Epithelial cell of proximal tubule (primary cell): ENCODE measurements around the gene RIIAD1. TPM values are rescaled to one million over a fixed set of nuclear protein-coding genes. Genes with fewer than 3 reads are reported as not detected.

ENCODE experiments used
- DNase-seq: peaks from one replicate; pipeline ENCODE4 v3.0.0-alpha.2; 2011; ENCODE audit warnings: low read depth
- H3K4me3 ChIP-seq: 2 replicates; pipeline ENCODE4 v1.5.1; 2011; ENCODE audit warnings: low read depth, mild to moderate bottlenecking, low read length
- total RNA-seq: library from RNA; depleted of rRNA; stranded (reverse); fragments of >200 nt; gene quantifications from 2 replicates; pipeline ENCODE4 v1.2.3, GENCODE V29; 2015
- TF ChIP-seq, protein P1 (sequence below): conservative IDR thresholded peaks from 2 replicates; pipeline ENCODE4 v1.5.1; 2012; ENCODE audit warnings: low read depth, mild to moderate bottlenecking, low read length

The RIIAD1 gene
- total RNA-seq, 1 donor from 2014 or later = not detected

DNA sequence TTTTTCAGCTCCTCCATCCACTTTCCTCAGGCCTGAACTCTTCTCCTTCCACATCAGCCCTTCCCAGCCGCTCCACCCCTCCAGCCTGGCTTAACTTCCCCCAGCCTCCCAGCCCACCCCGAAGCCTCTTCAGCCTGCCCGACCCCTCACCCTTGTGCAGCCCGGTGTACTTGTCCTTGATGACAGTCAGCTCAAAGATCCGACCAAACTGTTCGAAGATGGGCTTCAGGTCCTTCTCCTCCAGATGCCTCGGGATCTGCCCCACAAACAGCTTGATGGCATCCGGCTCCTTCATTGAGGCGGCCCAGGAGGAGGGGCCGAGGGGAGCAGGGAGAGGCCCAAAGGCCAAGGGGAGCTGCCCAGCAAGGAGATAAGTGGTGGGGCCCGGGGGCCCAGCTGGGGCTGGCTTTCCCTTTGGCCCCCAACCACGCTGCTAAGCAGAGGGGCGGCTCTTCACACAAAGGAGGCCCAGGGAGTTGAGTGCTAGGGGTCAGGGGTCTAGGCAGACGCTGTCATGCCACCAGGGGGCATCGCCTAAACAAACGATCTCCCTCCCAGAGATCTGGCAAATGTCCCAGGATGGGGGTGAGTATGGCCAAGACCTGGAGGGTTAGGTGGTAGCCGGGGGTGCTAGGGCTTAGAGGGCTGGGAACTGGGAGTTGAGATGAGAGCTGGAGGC is 5.5 kb upstream of the RIIAD1 start:
- DNase-seq = no peak
- TF ChIP-seq, protein P1, sequence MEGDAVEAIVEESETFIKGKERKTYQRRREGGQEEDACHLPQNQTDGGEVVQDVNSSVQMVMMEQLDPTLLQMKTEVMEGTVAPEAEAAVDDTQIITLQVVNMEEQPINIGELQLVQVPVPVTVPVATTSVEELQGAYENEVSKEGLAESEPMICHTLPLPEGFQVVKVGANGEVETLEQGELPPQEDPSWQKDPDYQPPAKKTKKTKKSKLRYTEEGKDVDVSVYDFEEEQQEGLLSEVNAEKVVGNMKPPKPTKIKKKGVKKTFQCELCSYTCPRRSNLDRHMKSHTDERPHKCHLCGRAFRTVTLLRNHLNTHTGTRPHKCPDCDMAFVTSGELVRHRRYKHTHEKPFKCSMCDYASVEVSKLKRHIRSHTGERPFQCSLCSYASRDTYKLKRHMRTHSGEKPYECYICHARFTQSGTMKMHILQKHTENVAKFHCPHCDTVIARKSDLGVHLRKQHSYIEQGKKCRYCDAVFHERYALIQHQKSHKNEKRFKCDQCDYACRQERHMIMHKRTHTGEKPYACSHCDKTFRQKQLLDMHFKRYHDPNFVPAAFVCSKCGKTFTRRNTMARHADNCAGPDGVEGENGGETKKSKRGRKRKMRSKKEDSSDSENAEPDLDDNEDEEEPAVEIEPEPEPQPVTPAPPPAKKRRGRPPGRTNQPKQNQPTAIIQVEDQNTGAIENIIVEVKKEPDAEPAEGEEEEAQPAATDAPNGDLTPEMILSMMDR = peak; percentile 10
- H3K4me3 ChIP-seq = no peak overlapping the region

DNA sequence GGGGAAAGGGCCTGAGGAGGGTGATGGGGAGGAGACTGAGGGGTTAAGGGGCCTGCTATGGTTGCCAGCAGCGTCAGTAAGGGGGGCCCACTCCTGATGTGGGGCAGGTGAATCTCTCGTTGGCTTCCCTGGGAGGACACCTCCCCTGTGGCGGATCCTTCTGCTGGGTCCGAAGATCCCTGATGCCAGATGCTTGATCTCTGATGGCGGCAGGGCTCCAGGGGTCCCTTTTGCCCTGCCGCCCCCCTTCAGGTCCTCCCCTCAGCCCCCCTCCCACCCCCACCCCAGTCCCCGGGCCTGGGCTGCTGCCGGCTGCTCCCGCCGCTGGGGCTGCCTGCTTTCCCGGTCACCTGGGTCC is 4.9 kb upstream of the RIIAD1 start:
- H3K4me3 ChIP-seq = no peak overlapping the region
- no peak for DNase-seq
- TF ChIP-seq, protein P1 = no peak

DNA sequence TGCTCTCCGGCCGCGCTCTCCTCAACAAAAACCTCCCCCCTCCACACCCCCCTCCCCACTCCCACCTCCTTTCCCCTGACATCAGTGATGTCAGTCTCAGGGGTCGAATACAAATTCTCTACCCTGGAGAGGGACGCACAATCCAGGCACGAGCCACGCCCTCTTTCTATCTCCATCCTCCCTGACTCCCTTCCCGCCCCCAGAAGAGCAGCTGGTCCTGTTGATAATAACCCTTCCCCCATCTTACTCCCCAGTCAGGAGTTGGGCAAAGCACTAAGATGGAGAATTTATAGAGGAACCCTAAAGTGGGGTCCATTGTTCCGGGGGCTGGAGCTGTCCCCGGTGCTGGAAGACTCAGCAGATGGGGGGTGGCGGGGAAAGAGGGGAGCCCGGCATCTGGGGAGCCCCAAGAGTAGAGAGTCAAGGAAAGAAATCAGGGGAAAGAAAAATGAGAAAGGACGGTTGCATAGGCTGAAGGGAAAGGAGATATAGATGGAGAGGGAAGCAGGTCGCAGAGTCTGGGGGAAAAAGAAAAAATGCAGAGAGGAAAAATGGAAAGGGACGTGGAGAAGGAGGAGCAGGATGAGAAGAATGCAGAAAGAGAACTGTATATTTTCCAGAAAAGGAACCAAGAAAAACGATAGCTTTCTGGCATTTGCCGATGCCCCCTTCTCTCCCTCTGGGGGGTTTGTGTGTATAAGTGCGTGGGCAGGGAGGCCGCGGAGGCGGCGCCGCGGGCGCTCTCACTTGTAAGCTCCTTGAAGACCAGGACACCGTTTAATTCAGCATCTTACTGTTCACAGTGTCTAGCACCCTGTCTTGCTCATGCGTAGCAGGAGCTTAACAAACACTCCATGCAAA is 4.3 kb upstream of the RIIAD1 start, which contains the start of gene CELF3:
Gene CELF3 (minus strand): TSS at position 33 of the 861 bp plus-strand sequence. CDS start 783 bp downstream, outside the sequence.
- no peak for DNase-seq
- no peak within 1 kb of the TSS for H3K4me3 ChIP-seq
- TF ChIP-seq, protein P1 = no peak

DNA sequence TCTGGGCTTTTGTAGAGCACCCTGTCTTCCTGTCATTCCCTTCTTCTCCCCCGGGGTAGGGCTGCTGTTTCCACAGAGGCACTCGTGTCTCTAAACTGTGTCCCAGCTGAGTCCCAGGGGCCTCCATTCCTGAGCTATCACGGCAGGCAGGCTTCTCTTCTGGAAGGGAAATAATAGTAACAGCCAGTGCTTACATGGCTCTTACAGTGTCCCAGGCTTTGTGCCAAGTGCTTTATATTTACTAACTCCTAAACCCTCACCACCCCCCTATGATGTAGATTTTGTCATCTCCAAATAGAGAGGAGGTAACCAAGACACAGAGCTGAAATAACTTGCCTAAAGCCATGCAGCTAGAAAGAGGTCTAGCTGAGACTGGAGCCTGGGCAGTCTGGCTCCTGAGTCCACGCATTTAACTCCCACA is 3.3 kb upstream of the RIIAD1 start:
- TF ChIP-seq, protein P1 = no peak
- DNase-seq = no peak
- no peak overlapping the region for H3K4me3 ChIP-seq

DNA sequence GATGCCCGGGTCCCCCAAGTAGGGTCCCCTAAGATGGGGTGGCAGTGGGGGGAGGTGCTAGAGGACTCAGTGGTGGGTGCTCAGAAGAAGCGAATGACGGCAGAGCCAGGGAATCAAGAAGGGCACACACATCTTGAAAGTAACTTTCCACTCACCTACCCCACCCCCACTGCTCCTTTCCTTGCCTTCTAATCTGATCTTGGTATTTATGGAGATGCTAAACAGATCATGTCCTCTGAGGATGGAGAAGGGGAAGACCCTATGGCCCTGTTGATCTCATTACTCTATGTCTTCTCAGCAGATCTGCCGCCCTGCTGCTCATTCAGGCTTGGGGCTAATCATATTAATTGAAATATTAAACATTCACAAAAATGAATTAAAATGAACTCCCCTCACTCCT is 2.7 kb upstream of the RIIAD1 start:
- TF ChIP-seq, protein P1 = no peak
- no peak for DNase-seq
- no peak overlapping the region for H3K4me3 ChIP-seq

DNA sequence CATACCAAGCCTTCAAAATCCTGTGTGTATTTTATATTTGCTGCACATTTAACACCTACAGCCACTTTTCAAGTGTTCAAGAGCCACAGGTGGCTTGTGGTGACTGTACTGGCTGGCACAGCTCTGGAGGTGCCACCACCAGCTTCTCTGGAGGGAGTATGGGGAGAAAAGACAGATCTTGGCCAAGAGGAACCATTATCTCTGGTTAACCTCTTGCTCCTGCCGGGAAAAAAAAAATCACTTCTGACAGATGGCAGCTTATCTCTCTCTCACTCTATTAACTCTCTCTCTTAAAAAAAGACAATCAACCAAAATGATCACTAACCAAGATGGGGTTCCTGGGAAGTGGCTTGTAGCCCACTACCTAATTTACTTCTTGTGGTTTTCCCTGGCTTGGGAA is 1.2 kb upstream of the RIIAD1 start:
- no peak overlapping the region for H3K4me3 ChIP-seq
- DNase-seq = no peak
- TF ChIP-seq, protein P1 = no peak

DNA sequence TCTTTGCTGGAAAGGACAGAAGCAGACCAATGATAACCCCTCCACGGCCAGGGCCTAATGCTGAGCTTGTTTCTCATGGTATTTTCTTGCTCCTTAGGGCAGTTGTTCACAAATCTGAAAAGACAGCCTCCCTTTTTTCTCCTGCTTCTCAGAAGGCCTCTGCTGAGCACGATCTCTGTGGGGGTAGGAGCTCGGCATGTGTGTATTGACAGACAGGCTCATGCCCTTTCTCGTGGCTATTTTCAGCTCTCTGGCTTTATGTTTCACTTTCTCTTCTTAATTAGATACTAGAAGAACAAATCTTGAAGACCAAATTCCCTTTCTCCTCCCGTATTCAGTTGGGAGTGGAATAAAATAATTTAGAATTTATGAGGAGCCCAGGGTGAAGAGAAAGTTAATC is 768 bp upstream of the RIIAD1 start:
- no peak for DNase-seq
- H3K4me3 ChIP-seq = peak overlapping the region; percentile 49

More for the DNA sequence above, 768 bp upstream of the RIIAD1 start:
- TF ChIP-seq, protein P1 = no peak
